NCI-H1105 treated with DMSO at 0.1 percent for 48 hours (cell line): Measurements from ENCODE around the gene CFAP74.

Experiments used
- DNase-seq: peaks from one replicate; lab custom pipeline; 2025; lab: John Stamatoyannopoulos, UW

CFAP74 gene

DNA sequence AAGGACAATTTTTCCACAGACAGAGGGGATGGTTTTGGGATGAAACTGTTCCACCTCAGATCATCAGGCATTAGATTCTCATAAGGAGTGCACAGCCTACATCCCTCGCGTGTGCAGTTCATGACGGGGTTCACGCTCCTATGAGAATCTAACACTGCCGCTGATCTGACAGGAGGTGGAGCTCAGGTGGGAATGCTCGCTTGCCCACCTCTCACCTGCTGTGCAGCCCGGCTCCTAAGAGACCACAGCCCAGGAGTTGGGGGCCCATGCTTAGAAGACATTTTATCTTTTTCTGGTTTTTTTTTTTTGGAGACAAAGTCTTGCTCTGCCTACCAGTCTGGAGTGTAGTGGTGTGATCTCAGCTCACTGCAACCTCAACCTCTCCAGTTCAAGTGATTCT lies 128.7 kb downstream of the CFAP74 start:
- no peak for DNase-seq

DNA sequence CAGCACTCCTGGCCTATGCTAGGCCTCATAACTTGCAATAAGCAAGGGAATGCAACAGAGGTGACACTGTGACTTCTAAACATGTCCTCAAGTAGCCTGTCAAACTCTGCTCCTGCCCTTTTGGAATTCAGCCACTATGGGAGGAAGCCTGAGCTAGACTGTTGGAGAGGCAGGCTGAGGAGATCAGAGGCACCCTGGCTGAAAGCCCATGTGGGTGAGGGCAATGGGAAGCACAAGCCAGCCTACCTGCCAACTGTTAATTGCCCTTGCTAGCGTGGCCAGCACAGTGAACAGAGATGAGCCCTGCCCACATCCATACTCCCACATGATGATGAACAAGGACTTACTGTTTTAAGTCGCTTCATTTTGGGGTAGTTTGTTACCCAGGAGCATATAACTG lies 130.4 kb downstream of the CFAP74 start:
- DNase-seq: no peak

DNA sequence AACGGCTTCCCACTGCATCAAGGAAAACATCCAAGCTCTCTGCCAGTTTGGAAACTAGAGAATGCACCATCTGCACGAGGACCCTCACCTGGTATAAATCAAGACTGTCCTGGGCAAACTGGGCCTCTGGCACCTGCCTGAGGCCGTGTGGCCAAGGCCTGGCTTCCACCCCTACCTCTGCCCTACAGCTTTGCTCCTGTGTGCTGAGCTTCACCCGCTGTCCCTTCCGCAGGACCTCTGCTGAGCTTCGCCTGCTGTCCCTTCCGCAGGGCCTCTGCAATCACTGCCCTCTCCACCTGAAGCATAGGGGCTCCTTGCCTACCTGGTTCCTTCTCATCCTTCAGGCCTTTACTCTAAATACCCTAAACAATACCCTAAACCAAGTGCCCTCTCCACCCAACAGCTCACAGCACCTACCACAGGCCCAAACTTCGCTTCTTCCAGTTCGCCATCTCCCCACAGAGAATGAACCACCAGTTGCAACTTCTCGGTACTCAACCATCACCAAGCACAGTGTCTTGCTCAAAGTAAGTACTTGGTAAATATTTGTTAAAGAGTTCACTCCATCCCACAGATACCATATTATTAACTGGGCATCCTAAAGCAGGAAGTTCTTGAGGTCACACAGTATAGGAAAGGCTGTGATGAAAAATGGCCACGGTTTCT lies 131.1 kb downstream of the CFAP74 start:
- DNase-seq: no peak
